HepG2 (cell line): ENCODE data around the gene MON1A. TPM values are rescaled to one million over a fixed set of nuclear protein-coding genes. Genes with fewer than 3 reads are reported as not detected.

ENCODE experiments used
- ATF7-NPFF ChIP-seq: sonication (generic); formaldehyde crosslinking; IDR thresholded peaks from 2 replicates; pipeline ENCODE4 v1.8.1; 2023; ENCODE audit warnings: mild to moderate bottlenecking, low read depth, missing genetic modification reagents, moderate library complexity
- CAMTA2 ChIP-seq: sonication (generic); formaldehyde crosslinking; IDR thresholded peaks from 2 replicates; pipeline ENCODE4 v1.4.0; 2020; ENCODE audit warnings: mild to moderate bottlenecking, missing genetic modification reagents, borderline replicate concordance
- EEA1 ChIP-seq: sonication (generic); formaldehyde crosslinking; IDR thresholded peaks from 2 replicates; pipeline ENCODE4 v1.5.1; 2020; ENCODE audit warnings: mild to moderate bottlenecking, missing genetic modification reagents, borderline replicate concordance
- HIVEP1 ChIP-seq: sonication (generic); formaldehyde crosslinking; IDR thresholded peaks from 2 replicates; pipeline ENCODE4 v1.4.0; 2020; ENCODE audit warnings: mild to moderate bottlenecking, missing genetic modification reagents
- KAT2B ChIP-seq: fragments of 150-350 bp; IDR thresholded peaks from 2 replicates; pipeline ENCODE4 v1.6.1; 2014; ENCODE audit warnings: low read depth, low read length, borderline replicate concordance
- MBNL3 ChIP-seq: fragments of 250-450 bp; sonication (Bioruptor Pico); conservative IDR thresholded peaks from 2 replicates; pipeline ENCODE4 v1.8.0; 2022; ENCODE audit warnings: mild to moderate bottlenecking, inconsistent platforms
- MEIS2 ChIP-seq: sonication (generic); formaldehyde crosslinking; IDR thresholded peaks from 2 replicates; pipeline ENCODE4 v1.9.0; 2021; ENCODE audit warnings: mild to moderate bottlenecking, missing genetic modification reagents
- NAIF1 ChIP-seq: sonication (generic); formaldehyde crosslinking; IDR thresholded peaks from 2 replicates; pipeline ENCODE4 v1.5.0; 2020; ENCODE audit warnings: mild to moderate bottlenecking, missing genetic modification reagents, borderline replicate concordance
- TBX2 ChIP-seq: sonication (generic); formaldehyde crosslinking; IDR thresholded peaks from 2 replicates; pipeline ENCODE4 v1.5.0; 2020; ENCODE audit warnings: missing genetic modification reagents, mild to moderate bottlenecking, borderline replicate concordance
- ZNF235 ChIP-seq: sonication (generic); formaldehyde crosslinking; IDR thresholded peaks from 2 replicates; pipeline ENCODE4 v1.8.1; 2023; ENCODE audit warnings: mild to moderate bottlenecking, missing genetic modification reagents, borderline replicate concordance
- ZNF30 ChIP-seq: sonication (generic); formaldehyde crosslinking; IDR thresholded peaks from 2 replicates; pipeline ENCODE4 v1.5.0; 2020; ENCODE audit warnings: mild to moderate bottlenecking, missing genetic modification reagents
- ZNF326 ChIP-seq: sonication (generic); formaldehyde crosslinking; IDR thresholded peaks from 2 replicates; pipeline ENCODE4 v1.4.0; 2020; ENCODE audit warnings: missing genetic modification reagents, borderline replicate concordance
- ZNF329 ChIP-seq: sonication (generic); formaldehyde crosslinking; IDR thresholded peaks from 2 replicates; pipeline ENCODE4 v1.9.0; 2021; ENCODE audit warnings: low read depth, mild to moderate bottlenecking, missing genetic modification reagents
- ZNF484 ChIP-seq: sonication (generic); formaldehyde crosslinking; IDR thresholded peaks from 2 replicates; pipeline ENCODE4 v1.5.1; 2020; ENCODE audit warnings: mild to moderate bottlenecking, low read depth, missing genetic modification reagents, borderline replicate concordance
- ZNF550 ChIP-seq: sonication (generic); formaldehyde crosslinking; IDR thresholded peaks from 2 replicates; pipeline ENCODE4 v1.4.0; 2020; ENCODE audit warnings: mild to moderate bottlenecking, missing genetic modification reagents, borderline replicate concordance
- ZNF749 ChIP-seq: sonication (generic); formaldehyde crosslinking; IDR thresholded peaks from 2 replicates; pipeline ENCODE4 v1.8.0; 2022; ENCODE audit warnings: mild to moderate bottlenecking, missing genetic modification reagents, moderate library complexity, borderline replicate concordance
- ZNF761 ChIP-seq: sonication (generic); formaldehyde crosslinking; conservative IDR thresholded peaks from 2 replicates; pipeline ENCODE4 v1.4.0; 2020; ENCODE audit warnings: mild to moderate bottlenecking, missing genetic modification reagents
- polyA plus RNA-seq, 8 experiments: library from polyadenylated mRNA; depleted of rRNA in 3 of 8; stranded (reverse) in 7 of 8; unstranded in 1 of 8; fragments of >200 nt; fragmentation: Illumina TruSeq in 4 of 8; extraction: Trizol in 4 of 8; gene quantifications; 2 replicates each; pipeline versions ENCODE4 v1.2.1 to v1.2.3, GENCODE V29; 2011 to 2016; ENCODE audit warnings: low read depth in 4 of 8, missing spikeins in 1 of 8, mixed read lengths in 1 of 8; ENCODE audit not compliant: insufficient read depth in 1 of 8
- total RNA-seq, 5 experiments: library from RNA; depleted of rRNA; stranded (reverse); fragments of >200 nt; fragmentation: Illumina TruSeq; extraction: Trizol; gene quantifications; 2 replicates each; pipeline ENCODE4 v1.2.3, GENCODE V29; 2016; ENCODE audit warnings: low read depth in 1 of 5
- TF ChIP-seq, protein P1 (sequence below): sonication (generic); formaldehyde crosslinking; IDR thresholded peaks from 2 replicates; pipeline ENCODE4 v1.4.0; 2020; ENCODE audit warnings: missing genetic modification reagents
- TF ChIP-seq, protein P2 (sequence below), 2 experiments: sonication (generic) in 1 of 2; formaldehyde crosslinking in 1 of 2; IDR thresholded peaks; 2 replicates each; pipeline versions ENCODE4 v1.4.0 to v1.6.1; 2016 to 2020; ENCODE audit warnings: borderline replicate concordance in 1 of 2, low read depth in 1 of 2, mild to moderate bottlenecking in 1 of 2, missing genetic modification reagents in 1 of 2
- TF ChIP-seq, protein P3 (sequence below): sonication (generic); formaldehyde crosslinking; IDR thresholded peaks from 2 replicates; pipeline ENCODE4 v1.4.0; 2020; ENCODE audit warnings: mild to moderate bottlenecking, missing genetic modification reagents
- TF ChIP-seq, protein P4 (sequence below): sonication (generic); formaldehyde crosslinking; IDR thresholded peaks from 2 replicates; pipeline ENCODE4 v1.4.0; 2020; ENCODE audit warnings: missing genetic modification reagents, borderline replicate concordance
- TF ChIP-seq, protein P5 (sequence below): sonication (generic); formaldehyde crosslinking; IDR thresholded peaks from 2 replicates; pipeline ENCODE4 v1.8.1; 2023; ENCODE audit warnings: missing genetic modification reagents, mild to moderate bottlenecking, borderline replicate concordance

The MON1A gene
- total and polyA plus RNA-seq, 2 of the 13 experiments (the other 11 are each of a cell fraction or from before 2014, with no cell fraction given): 4.6 to 9.0 TPM

DNA sequence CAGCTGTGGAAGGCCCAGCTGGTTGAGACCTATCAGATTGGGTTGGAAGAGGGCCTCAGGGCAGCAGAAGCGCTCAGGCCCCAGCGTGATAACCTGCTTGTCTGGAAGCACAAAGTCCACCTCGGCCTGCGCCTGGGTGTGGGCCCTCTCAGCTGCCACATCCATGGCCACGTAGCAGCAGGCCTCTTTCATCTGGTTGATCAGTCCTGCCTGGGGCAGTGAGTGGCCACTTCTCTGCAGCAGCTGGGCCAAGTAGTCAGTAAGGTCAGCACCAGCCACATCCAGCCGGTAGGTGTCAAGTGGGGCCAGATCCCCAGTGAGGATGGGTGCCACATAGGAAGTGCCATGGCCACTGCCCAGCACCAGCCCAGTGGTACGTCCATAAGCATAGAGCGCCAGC, 56.0 kb downstream of the MON1A start (continued):
- TF ChIP-seq, protein P1, sequence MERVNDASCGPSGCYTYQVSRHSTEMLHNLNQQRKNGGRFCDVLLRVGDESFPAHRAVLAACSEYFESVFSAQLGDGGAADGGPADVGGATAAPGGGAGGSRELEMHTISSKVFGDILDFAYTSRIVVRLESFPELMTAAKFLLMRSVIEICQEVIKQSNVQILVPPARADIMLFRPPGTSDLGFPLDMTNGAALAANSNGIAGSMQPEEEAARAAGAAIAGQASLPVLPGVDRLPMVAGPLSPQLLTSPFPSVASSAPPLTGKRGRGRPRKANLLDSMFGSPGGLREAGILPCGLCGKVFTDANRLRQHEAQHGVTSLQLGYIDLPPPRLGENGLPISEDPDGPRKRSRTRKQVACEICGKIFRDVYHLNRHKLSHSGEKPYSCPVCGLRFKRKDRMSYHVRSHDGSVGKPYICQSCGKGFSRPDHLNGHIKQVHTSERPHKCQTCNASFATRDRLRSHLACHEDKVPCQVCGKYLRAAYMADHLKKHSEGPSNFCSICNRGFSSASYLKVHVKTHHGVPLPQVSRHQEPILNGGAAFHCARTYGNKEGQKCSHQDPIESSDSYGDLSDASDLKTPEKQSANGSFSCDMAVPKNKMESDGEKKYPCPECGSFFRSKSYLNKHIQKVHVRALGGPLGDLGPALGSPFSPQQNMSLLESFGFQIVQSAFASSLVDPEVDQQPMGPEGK (CRISPR knock-in tag): peak; percentile 41
- TF ChIP-seq MBNL3 (no peak), EEA1 (CRISPR knock-in tag) (no peak), ZNF235 (CRISPR knock-in tag) (no peak), KAT2B (no peak), ZNF329 (no peak), HIVEP1 (CRISPR knock-in tag) (no peak), ZNF326 (CRISPR knock-in tag) (no peak), ZNF484 (CRISPR knock-in tag) (no peak), ZNF761 (CRISPR knock-in tag) (no peak), ZNF749 (CRISPR knock-in tag) (no peak), ZNF30 (CRISPR knock-in tag) (no peak), ZNF550 (CRISPR knock-in tag) (no peak), ATF7-NPFF (CRISPR knock-in tag) (no peak), MEIS2 (no peak), TBX2 (CRISPR knock-in tag) (peak; percentile 45; the same call in 1 of the 2 replicates), NAIF1 (no peak), CAMTA2 (CRISPR knock-in tag) (0 out of 2 replicates have a peak, but pooled peaks have one; percentile 81)
- TF ChIP-seq, protein P2, sequence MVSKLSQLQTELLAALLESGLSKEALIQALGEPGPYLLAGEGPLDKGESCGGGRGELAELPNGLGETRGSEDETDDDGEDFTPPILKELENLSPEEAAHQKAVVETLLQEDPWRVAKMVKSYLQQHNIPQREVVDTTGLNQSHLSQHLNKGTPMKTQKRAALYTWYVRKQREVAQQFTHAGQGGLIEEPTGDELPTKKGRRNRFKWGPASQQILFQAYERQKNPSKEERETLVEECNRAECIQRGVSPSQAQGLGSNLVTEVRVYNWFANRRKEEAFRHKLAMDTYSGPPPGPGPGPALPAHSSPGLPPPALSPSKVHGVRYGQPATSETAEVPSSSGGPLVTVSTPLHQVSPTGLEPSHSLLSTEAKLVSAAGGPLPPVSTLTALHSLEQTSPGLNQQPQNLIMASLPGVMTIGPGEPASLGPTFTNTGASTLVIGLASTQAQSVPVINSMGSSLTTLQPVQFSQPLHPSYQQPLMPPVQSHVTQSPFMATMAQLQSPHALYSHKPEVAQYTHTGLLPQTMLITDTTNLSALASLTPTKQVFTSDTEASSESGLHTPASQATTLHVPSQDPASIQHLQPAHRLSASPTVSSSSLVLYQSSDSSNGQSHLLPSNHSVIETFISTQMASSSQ (IDR thresholded peaks at IDR 0.05; ENCODE audit: low read depth): no peak
- TF ChIP-seq, protein P2 (CRISPR knock-in tag; IDR thresholded peaks at IDR 0.05; ENCODE audit: borderline replicate concordance): no peak
- TF ChIP-seq, protein P3, sequence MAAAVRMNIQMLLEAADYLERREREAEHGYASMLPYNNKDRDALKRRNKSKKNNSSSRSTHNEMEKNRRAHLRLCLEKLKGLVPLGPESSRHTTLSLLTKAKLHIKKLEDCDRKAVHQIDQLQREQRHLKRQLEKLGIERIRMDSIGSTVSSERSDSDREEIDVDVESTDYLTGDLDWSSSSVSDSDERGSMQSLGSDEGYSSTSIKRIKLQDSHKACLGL (CRISPR knock-in tag): peak; percentile 32; the same call in 1 of the 2 replicates
- TF ChIP-seq, protein P4, sequence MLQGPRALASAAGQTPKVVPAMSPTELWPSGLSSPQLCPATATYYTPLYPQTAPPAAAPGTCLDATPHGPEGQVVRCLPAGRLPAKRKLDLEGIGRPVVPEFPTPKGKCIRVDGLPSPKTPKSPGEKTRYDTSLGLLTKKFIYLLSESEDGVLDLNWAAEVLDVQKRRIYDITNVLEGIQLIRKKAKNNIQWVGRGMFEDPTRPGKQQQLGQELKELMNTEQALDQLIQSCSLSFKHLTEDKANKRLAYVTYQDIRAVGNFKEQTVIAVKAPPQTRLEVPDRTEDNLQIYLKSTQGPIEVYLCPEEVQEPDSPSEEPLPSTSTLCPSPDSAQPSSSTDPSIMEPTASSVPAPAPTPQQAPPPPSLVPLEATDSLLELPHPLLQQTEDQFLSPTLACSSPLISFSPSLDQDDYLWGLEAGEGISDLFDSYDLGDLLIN (CRISPR knock-in tag): no peak
- TF ChIP-seq, protein P5, sequence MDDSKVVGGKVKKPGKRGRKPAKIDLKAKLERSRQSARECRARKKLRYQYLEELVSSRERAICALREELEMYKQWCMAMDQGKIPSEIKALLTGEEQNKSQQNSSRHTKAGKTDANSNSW: no peak
